Subcutaneous adipose tissue (tissue), 4 donors: ENCODE data around the gene CCSER2. TPM values are rescaled to one million over a fixed set of nuclear protein-coding genes. Genes with fewer than 3 reads are reported as not detected.

Source experiments
- CTCF ChIP-seq: fragments of 450-650 bp; IDR thresholded peaks from one replicate; pipeline ENCODE4 v1.5.1; 2016; ENCODE audit warnings: low read depth, mild to moderate bottlenecking, control low read depth, antibody characterized with exemption, moderate library complexity
- total RNA-seq, 4 donors: library from RNA; depleted of rRNA; stranded (reverse); fragments of >200 nt; gene quantifications; one replicate each; pipeline ENCODE4 v1.1.0, GENCODE V29; 2016

Gene CCSER2
- total RNA-seq, 4 donors from 2014 or later: 43.7 to 63.9 (median 58.1) TPM

- TF ChIP-seq CTCF: no peak
These were observed 46.6 kb downstream of the CCSER2 start for GRCh38 chr10:84375011-84375410.

- TF ChIP-seq CTCF: no peak
These were observed 47.5 kb downstream of the CCSER2 start for GRCh38 chr10:84375881-84376280.

- TF ChIP-seq CTCF: no peak
These were observed 59.8 kb downstream of the CCSER2 start for GRCh38 chr10:84388148-84388547.

- TF ChIP-seq CTCF: no peak
These were observed 62.0 kb downstream of the CCSER2 start for GRCh38 chr10:84390364-84390763.

- TF ChIP-seq CTCF: no peak
These were observed 62.9 kb downstream of the CCSER2 start for GRCh38 chr10:84391326-84391725.

GRCh38 chr10:84392181-84392580 lies 63.8 kb downstream of the CCSER2 start:
- TF ChIP-seq CTCF: no peak

GRCh38 chr10:84395581-84395980 lies 67.2 kb downstream of the CCSER2 start:
- TF ChIP-seq CTCF: no peak
